Ascending aorta (tissue), 2 donors: ENCODE data around the gene AGBL1. TPM values are rescaled to one million over a fixed set of nuclear protein-coding genes. Genes with fewer than 3 reads are reported as not detected.

ENCODE experiments used
- DNase-seq, 2 donors: peaks; one replicate each; pipeline ENCODE4 v3.0.0-alpha.2; 2019; ENCODE audit warnings: low spot score in 2 of 2
- H3K27ac ChIP-seq, 2 donors: fragments of 200-600 bp; sonication (generic); one replicate each; pipeline ENCODE4 v1.5.1; 2016 to 2017; ENCODE audit warnings: mild to moderate bottlenecking in 1 of 2
- H3K27me3 ChIP-seq: fragments of 200-600 bp; sonication (generic); one replicate; pipeline ENCODE4 v1.5.1; 2017
- H3K36me3 ChIP-seq, 2 donors: fragments of 200-600 bp; sonication (generic); one replicate each; pipeline ENCODE4 v1.5.1; 2016
- H3K4me1 ChIP-seq, 2 donors: fragments of 200-600 bp; sonication (generic); one replicate each; pipeline ENCODE4 v1.5.1; 2016 to 2017; ENCODE audit warnings: mild to moderate bottlenecking in 1 of 2
- H3K4me3 ChIP-seq, 2 donors: fragments of 200-600 bp; sonication (generic); one replicate each; pipeline ENCODE4 v1.5.1; 2016 to 2017; ENCODE audit warnings: mild to moderate bottlenecking in 1 of 2
- H3K9me3 ChIP-seq, 2 donors: fragments of 200-600 bp; sonication (generic); one replicate each; pipeline ENCODE4 v1.5.1; 2016
- CTCF ChIP-seq, 3 experiments: fragments of 200-600 bp in 2 of 3; fragments of 450-650 bp in 1 of 3; sonication (generic) in 2 of 3; IDR thresholded peaks; one replicate each; pipeline ENCODE4 v1.5.1; 2016 to 2019; ENCODE audit warnings: antibody characterized with exemption in 3 of 3, mild to moderate bottlenecking in 1 of 3, moderate library complexity in 1 of 3
- intact Hi-C: fragments of 100-400 bp; cut with DNase I; formaldehyde crosslinking; loops from one replicate; pipeline ENCODE4 v1.15.1; 2023
- total RNA-seq: library from RNA; depleted of rRNA; stranded (reverse); fragments of >200 nt; gene quantifications from one replicate; pipeline ENCODE4 v1.1.0, GENCODE V29; 2016

Gene AGBL1
- total RNA-seq, 1 donor from 2014 or later, result not detected

GRCh38 chr15:86706813-86707212 lies 627.1 kb downstream of the AGBL1 start:
- H3K4me1 ChIP-seq, result no peaks in the 10 kb centered on the region
- H3K9me3 ChIP-seq, result no peaks in the 10 kb centered on the region
- intact Hi-C loops, result no loop called here
- no peak overlapping the region for H3K27ac ChIP-seq
- H3K27me3 ChIP-seq, result no peaks in the 10 kb centered on the region
- no peak for TF ChIP-seq CTCF (IDR thresholded peaks at IDR 0.05)
- DNase-seq, result no peak
- no peak overlapping the region for H3K4me3 ChIP-seq
- no peaks in the 10 kb centered on the region for H3K36me3 ChIP-seq

GRCh38 chr15:86711476-86711875 lies 631.8 kb downstream of the AGBL1 start:
- no peaks in the 10 kb centered on the region for H3K4me1 ChIP-seq
- no peaks in the 10 kb centered on the region for H3K9me3 ChIP-seq
- H3K36me3 ChIP-seq, result no peaks in the 10 kb centered on the region
- intact Hi-C loops, result no loop called here
- no peak for TF ChIP-seq CTCF (IDR thresholded peaks at IDR 0.05)
- H3K27ac ChIP-seq, result no peak overlapping the region
- no peaks in the 10 kb centered on the region for H3K27me3 ChIP-seq
- H3K4me3 ChIP-seq, result no peak overlapping the region
- DNase-seq, result no peak

GRCh38 chr15:86714241-86714640 lies 634.6 kb downstream of the AGBL1 start:
- intact Hi-C loops, result no loop called here
- Histone ChIP-seq H3K36me3 (no peaks in the 10 kb centered on the region), H3K4me3 (no peak overlapping the region), H3K9me3 (no peaks in the 10 kb centered on the region), H3K27ac (no peak overlapping the region), H3K4me1 (no peaks in the 10 kb centered on the region), H3K27me3 (no peaks in the 10 kb centered on the region)
- TF ChIP-seq CTCF (IDR thresholded peaks at IDR 0.05), result no peak
- DNase-seq, result no peak

- Histone ChIP-seq H3K4me1 (no peaks in the 10 kb centered on the region), H3K9me3 (no peaks in the 10 kb centered on the region), H3K27ac (no peak overlapping the region), H3K27me3 (no peaks in the 10 kb centered on the region), H3K4me3 (no peak overlapping the region), H3K36me3 (no peaks in the 10 kb centered on the region)
- intact Hi-C loops, result loop anchor here (10.0 kb wide), 1 partner anchor 71 kb away; no protein-coding TSS in a partner anchor
- DNase-seq, result no peak
- TF ChIP-seq CTCF (IDR thresholded peaks at IDR 0.05), result no peak
Measured at GRCh38 chr15:86725628-86726027, 646.0 kb downstream of the AGBL1 start.

GRCh38 chr15:86735247-86736040 lies 655.8 kb downstream of the AGBL1 start:
- no peak for DNase-seq
- Histone ChIP-seq H3K4me1 (no peaks in the 10 kb centered on the region), H3K27ac (no peak overlapping the region), H3K4me3 (no peak overlapping the region), H3K27me3 (no peaks in the 10 kb centered on the region), H3K36me3 (no peaks in the 10 kb centered on the region), H3K9me3 (no peaks in the 10 kb centered on the region)
- TF ChIP-seq CTCF (IDR thresholded peaks at IDR 0.05), result no peak
- intact Hi-C loops, result no loop called here
